NOMO-1 treated with dmso at 0.1 percent for 144 hours (cell line): ENCODE data around the gene SLC35A5.
A peak's percentile ranks its signal among the peaks of the same experiment; 100 is the strongest.
"Not testable (repeated sequence)": the region's sequence is repeated elsewhere in the genome, so short reads cannot be mapped to it uniquely, and the experiment has no call there.

Experiments
- DNase-seq: peaks from one replicate; lab custom pipeline; 2025; ENCODE audit not compliant: unreplicated experiment; lab: John Stamatoyannopoulos, UW

Gene SLC35A5

GRCh38 chr3:112561734-112562529 lies at the start of gene SLC35A5, which contains the start of gene ATG3:
SLC35A5 (plus strand) TSS chr3:112562045; CDS start chr3:112563404, 1,359 bp downstream.
ATG3 (minus strand) TSS chr3:112561962; CDS start chr3:112561528, 434 bp downstream.
- peak; percentile 98 for DNase-seq

GRCh38 chr3:112512320-112512719 lies 49.5 kb upstream of the SLC35A5 start:
- DNase-seq, result no peak

- DNase-seq, result no peak
Measured at GRCh38 chr3:112514527-112515128, 47.2 kb upstream of the SLC35A5 start.

- DNase-seq, result not testable (repeated sequence)
Measured at GRCh38 chr3:112518970-112519369, 42.9 kb upstream of the SLC35A5 start.

- DNase-seq, result peak; percentile 47
Measured at GRCh38 chr3:112519424-112520001, 42.3 kb upstream of the SLC35A5 start.

- DNase-seq, result not testable (repeated sequence)
Measured at GRCh38 chr3:112524127-112524526, 37.7 kb upstream of the SLC35A5 start.

- no peak for DNase-seq
Measured at GRCh38 chr3:112530573-112530972, 31.3 kb upstream of the SLC35A5 start.

- DNase-seq, result no peak
Measured at GRCh38 chr3:112531358-112531781, 30.5 kb upstream of the SLC35A5 start.

- DNase-seq, result no peak
Measured at GRCh38 chr3:112539825-112540650, 21.8 kb upstream of the SLC35A5 start.

- no peak for DNase-seq
Measured at GRCh38 chr3:112546216-112546759, 15.6 kb upstream of the SLC35A5 start.

GRCh38 chr3:112550859-112551258 lies 11.0 kb upstream of the SLC35A5 start:
- no peak for DNase-seq

- DNase-seq, result no peak
Measured at GRCh38 chr3:112555535-112556170, 6.2 kb upstream of the SLC35A5 start.

- peak; percentile 67 for DNase-seq
Measured at GRCh38 chr3:112557976-112558375, 3.9 kb upstream of the SLC35A5 start.

GRCh38 chr3:112560307-112560706 lies 1.5 kb upstream of the SLC35A5 start:
- DNase-seq, result no peak

- DNase-seq, result peak; percentile 59
Measured at GRCh38 chr3:112560721-112561483, 943 bp upstream of the SLC35A5 start.

- DNase-seq, result no peak
Measured at GRCh38 chr3:112561484-112561733, 436 bp upstream of the SLC35A5 start.

GRCh38 chr3:112564247-112564939 lies 2.5 kb downstream of the SLC35A5 start:
- DNase-seq, result not testable (repeated sequence)

GRCh38 chr3:112564940-112565305 lies 3.1 kb downstream of the SLC35A5 start:
- DNase-seq, result no peak

GRCh38 chr3:112568642-112569041 lies 6.8 kb downstream of the SLC35A5 start:
- DNase-seq, result no peak
